Lower leg skin (tissue), 3 donors: ENCODE measurements around the gene PCSK5.

Source experiments
- CTCF ChIP-seq, 3 donors: fragments of 450-650 bp; IDR thresholded peaks; one replicate each; pipeline ENCODE4 v1.5.1; 2016; ENCODE audit warnings: antibody characterized with exemption in 3 of 3, mild to moderate bottlenecking in 3 of 3, moderate library complexity in 2 of 3
- POLR2A ChIP-seq, 2 donors: fragments of 450-650 bp; IDR thresholded peaks; one replicate each; pipeline ENCODE4 v1.6.1; 2016 to 2017; ENCODE audit warnings: antibody characterized with exemption in 2 of 2, mild to moderate bottlenecking in 1 of 2, moderate library complexity in 1 of 2

GRCh38 chr9:76026796-76027195, 136.3 kb downstream of the PCSK5 start:
- TF ChIP-seq POLR2A (IDR thresholded peaks at IDR 0.05) (no peak), CTCF (IDR thresholded peaks at IDR 0.05) (no peak)
